OCI-LY3 (cell line): ENCODE data around the gene TMCC3.

Source experiments
- H2AFZ ChIP-seq: fragments of 200-600, 300-600 bp; shearing (Covaris generic); 2 replicates; pipeline ENCODE4 v1.6.0; 2014; ENCODE audit warnings: antibody characterized with exemption, low read depth, low read length
- H3K27ac ChIP-seq: fragments of 200-600, 300-600 bp; sonication (generic); 2 replicates; pipeline ENCODE4 v1.5.1; 2014; ENCODE audit warnings: mild to moderate bottlenecking, low read length, moderate library complexity, mixed read lengths
- H3K27me3 ChIP-seq: fragments of 200-600, 300-600 bp; sonication (generic); 2 replicates; pipeline ENCODE4 v1.6.1; 2014; ENCODE audit warnings: low read depth, low read length, mixed read lengths
- H3K36me3 ChIP-seq: fragments of 200-600, 300-600 bp; sonication (generic); replicated peaks from 2 replicates; pipeline ENCODE3; 2014; ENCODE audit warnings: low read depth, low read length, mixed read lengths
- H3K4me1 ChIP-seq: fragments of 300-600, 200-600 bp; sonication (generic); 2 replicates; pipeline ENCODE4 v1.6.1; 2014; ENCODE audit warnings: low read length, mixed read lengths
- H3K4me2 ChIP-seq: fragments of 200-600, 300-600 bp; sonication (generic); 2 replicates; pipeline ENCODE4 v1.6.1; 2014; ENCODE audit warnings: low read length, mixed read lengths
- H3K4me3 ChIP-seq: fragments of 300-600, 200-600 bp; sonication (generic); 2 replicates; pipeline ENCODE4 v1.5.1; 2014; ENCODE audit warnings: antibody characterized with exemption, mild to moderate bottlenecking, low read length, moderate library complexity
- H3K79me2 ChIP-seq: fragments of 300-600, 200-600 bp; shearing (Covaris generic); 2 replicates; pipeline ENCODE4 v1.6.1; 2014; ENCODE audit warnings: mild to moderate bottlenecking, low read length, mixed read lengths
- H3K9ac ChIP-seq: fragments of 300-600, 200-600 bp; shearing (Covaris generic); 2 replicates; pipeline ENCODE4 v1.6.0; 2014; ENCODE audit warnings: mild to moderate bottlenecking, low read length, moderate library complexity
- H3K9me3 ChIP-seq: fragments of 200-600, 300-600 bp; shearing (Covaris generic); 2 replicates; pipeline ENCODE4 v1.6.1; 2014; ENCODE audit warnings: low read length, mixed read lengths; ENCODE audit not compliant: insufficient read depth
- H4K20me1 ChIP-seq: fragments of 200-600, 300-600 bp; sonication (generic); 2 replicates; pipeline ENCODE4 v1.6.1; 2016; ENCODE audit warnings: low read length, mixed read lengths; ENCODE audit not compliant: insufficient read depth
- EZH2phosphoT487 ChIP-seq: fragments of 200-600 bp; shearing (Covaris generic); IDR thresholded peaks from 2 replicates; pipeline ENCODE4 v1.6.1; 2018; ENCODE audit warnings: antibody characterized with exemption, mixed run types, low read depth
- TF ChIP-seq, protein P1 (sequence below): fragments of 200-600, 300-600 bp; sonication (generic); IDR thresholded peaks from 2 replicates; pipeline ENCODE4 v1.5.1; 2014; ENCODE audit warnings: antibody characterized with exemption, low read length, low read depth

TMCC3 gene

DNA sequence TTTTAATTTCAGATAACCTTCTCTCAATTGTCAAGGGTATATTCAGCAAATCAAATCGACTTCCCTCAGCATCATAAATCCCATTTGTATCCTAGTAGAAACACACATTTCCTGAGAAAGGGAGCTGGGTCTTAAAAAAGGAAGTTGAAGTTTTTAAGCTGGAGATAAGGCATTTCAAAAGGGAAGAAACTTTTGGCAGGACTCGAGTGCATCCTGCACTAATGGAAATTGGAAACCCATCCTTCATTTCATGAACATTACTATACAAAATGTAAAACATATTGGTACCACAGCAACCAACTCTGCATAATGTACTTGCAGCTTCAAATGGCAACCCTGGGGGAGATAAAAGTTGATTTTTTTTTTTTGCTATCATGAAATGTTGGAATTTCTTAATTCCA, 23.7 kb upstream of the TMCC3 start:
- Histone ChIP-seq H3K4me1 (peaks cover 24% of the 10 kb centered on the region), H3K4me3 (no peak overlapping the region), H2AFZ (no peak overlapping the region), H3K4me2 (no peak overlapping the region), H3K27ac (no peak overlapping the region), H3K36me3 (no peaks in the 10 kb centered on the region), H4K20me1 (no peaks in the 10 kb centered on the region), H3K9ac (no peak overlapping the region), H3K79me2 (no peaks in the 10 kb centered on the region), H3K9me3 (no peaks in the 10 kb centered on the region), H3K27me3 (no peaks in the 10 kb centered on the region)
- TF ChIP-seq, protein P1, sequence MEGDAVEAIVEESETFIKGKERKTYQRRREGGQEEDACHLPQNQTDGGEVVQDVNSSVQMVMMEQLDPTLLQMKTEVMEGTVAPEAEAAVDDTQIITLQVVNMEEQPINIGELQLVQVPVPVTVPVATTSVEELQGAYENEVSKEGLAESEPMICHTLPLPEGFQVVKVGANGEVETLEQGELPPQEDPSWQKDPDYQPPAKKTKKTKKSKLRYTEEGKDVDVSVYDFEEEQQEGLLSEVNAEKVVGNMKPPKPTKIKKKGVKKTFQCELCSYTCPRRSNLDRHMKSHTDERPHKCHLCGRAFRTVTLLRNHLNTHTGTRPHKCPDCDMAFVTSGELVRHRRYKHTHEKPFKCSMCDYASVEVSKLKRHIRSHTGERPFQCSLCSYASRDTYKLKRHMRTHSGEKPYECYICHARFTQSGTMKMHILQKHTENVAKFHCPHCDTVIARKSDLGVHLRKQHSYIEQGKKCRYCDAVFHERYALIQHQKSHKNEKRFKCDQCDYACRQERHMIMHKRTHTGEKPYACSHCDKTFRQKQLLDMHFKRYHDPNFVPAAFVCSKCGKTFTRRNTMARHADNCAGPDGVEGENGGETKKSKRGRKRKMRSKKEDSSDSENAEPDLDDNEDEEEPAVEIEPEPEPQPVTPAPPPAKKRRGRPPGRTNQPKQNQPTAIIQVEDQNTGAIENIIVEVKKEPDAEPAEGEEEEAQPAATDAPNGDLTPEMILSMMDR: no peak
- no peak for TF ChIP-seq EZH2phosphoT487

DNA sequence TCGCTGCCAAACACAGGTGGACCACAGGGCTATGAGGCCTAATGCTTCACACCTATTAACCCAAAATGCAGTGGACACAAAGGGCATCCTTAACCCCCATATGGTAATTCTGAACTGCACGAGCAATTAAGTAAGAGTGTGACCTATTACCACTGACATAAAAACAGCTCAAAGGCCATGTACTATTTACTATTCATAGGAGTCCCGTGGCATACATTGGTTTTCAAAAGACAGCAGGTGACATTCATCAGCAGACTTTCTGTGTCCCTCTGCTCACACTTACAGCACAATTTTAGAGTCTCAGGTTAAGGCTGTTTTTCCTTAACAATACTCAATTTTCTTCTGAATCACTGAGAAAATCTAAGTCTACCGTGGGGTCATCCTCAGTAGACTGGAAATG, 23.1 kb upstream of the TMCC3 start:
- no peaks in the 10 kb centered on the region for H3K36me3 ChIP-seq
- H3K27me3 ChIP-seq: no peaks in the 10 kb centered on the region
- no peaks in the 10 kb centered on the region for H3K9me3 ChIP-seq
- no peaks in the 10 kb centered on the region for H4K20me1 ChIP-seq
- H3K27ac ChIP-seq: no peak overlapping the region
- TF ChIP-seq, protein P1: no peak
- TF ChIP-seq EZH2phosphoT487: no peak
- no peak overlapping the region for H3K4me2 ChIP-seq
- peaks cover 24% of the 10 kb centered on the region for H3K4me1 ChIP-seq
- H2AFZ ChIP-seq: no peak overlapping the region
- H3K4me3 ChIP-seq: no peak overlapping the region
- no peaks in the 10 kb centered on the region for H3K79me2 ChIP-seq
- no peak overlapping the region for H3K9ac ChIP-seq

DNA sequence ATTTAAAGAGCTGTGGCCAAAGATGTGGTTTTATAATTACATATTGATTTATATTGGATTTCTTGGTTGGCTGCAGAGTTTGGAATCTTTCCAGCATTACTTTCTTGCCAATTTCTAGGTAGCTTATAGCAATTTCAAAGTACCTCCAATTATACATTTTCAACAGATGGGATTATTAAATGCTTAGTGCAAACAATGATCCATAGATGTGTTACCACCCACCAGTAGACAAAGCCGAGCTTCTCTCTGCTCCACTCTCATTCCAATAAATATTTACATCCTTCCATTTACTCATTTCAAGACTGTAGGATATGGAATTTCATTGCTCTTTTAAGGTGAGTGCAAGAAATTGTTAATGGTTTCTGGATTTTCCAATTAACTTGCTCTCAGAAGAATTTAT, 21.6 kb upstream of the TMCC3 start:
- Histone ChIP-seq H3K4me1 (peaks cover 14% of the 10 kb centered on the region), H3K79me2 (no peaks in the 10 kb centered on the region), H3K36me3 (no peaks in the 10 kb centered on the region), H3K4me3 (no peak overlapping the region), H4K20me1 (no peaks in the 10 kb centered on the region), H3K9ac (no peak overlapping the region), H3K27ac (no peak overlapping the region), H3K9me3 (no peaks in the 10 kb centered on the region), H2AFZ (no peak overlapping the region), H3K4me2 (no peak overlapping the region), H3K27me3 (no peaks in the 10 kb centered on the region)
- TF ChIP-seq EZH2phosphoT487: no peak
- TF ChIP-seq, protein P1: no peak

DNA sequence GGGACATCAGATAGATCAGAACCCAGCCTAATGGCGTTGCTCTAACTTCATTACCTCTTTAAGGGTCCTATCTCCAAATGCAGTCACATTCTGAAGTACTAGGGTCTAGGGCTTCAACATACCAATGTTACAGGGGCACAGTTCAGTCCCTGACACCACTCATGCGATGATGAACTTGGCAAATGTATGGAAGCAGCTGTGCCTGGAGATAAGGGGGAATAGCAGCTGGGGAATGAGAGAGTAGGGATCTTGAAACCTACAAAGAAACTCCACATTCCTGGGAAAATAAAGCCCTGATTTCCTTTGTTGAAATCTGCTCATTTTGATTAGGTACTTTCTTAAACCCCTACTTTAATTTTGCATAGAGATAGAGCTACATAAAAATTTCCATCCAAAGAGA, 20.5 kb upstream of the TMCC3 start:
- H3K27ac ChIP-seq: no peak overlapping the region
- no peaks in the 10 kb centered on the region for H3K27me3 ChIP-seq
- H3K4me1 ChIP-seq: peaks cover 3% of the 10 kb centered on the region
- no peak for TF ChIP-seq EZH2phosphoT487
- TF ChIP-seq, protein P1: no peak
- H3K36me3 ChIP-seq: no peaks in the 10 kb centered on the region
- H3K79me2 ChIP-seq: no peaks in the 10 kb centered on the region
- H3K9me3 ChIP-seq: no peaks in the 10 kb centered on the region
- no peak overlapping the region for H2AFZ ChIP-seq
- no peak overlapping the region for H3K9ac ChIP-seq
- H3K4me2 ChIP-seq: no peak overlapping the region
- H3K4me3 ChIP-seq: no peak overlapping the region
- peaks cover 6% of the 10 kb centered on the region; the same call in 1 of the 2 replicates for H4K20me1 ChIP-seq
